Endothelial cell of umbilical vein (primary cell): Measurements from ENCODE around the gene RHBDD3.

Experiments used
- CTCF ChIP-seq, 2 donors: IDR thresholded peaks; 1 replicate in 1 of 2; 2 replicates in 1 of 2; pipeline ENCODE4 v1.5.1; 2011; ENCODE audit warnings: low read length in 2 of 2, mild to moderate bottlenecking in 2 of 2, moderate library complexity in 2 of 2, control low read depth in 1 of 2, inconsistent platforms in 1 of 2, low read depth in 1 of 2; ENCODE audit not compliant: insufficient read depth in 1 of 2; ENCODE audit errors: extremely low read depth in 1 of 2
- EZH2 ChIP-seq: IDR thresholded peaks from 2 replicates; pipeline ENCODE4 v1.6.1; 2012; ENCODE audit warnings: borderline replicate concordance, low read depth, mild to moderate bottlenecking, moderate library complexity, low read length, inconsistent platforms; ENCODE audit not compliant: severe bottlenecking
- MAX ChIP-seq: IDR thresholded peaks from 2 replicates; pipeline ENCODE4 v1.6.1; 2011; ENCODE audit not compliant: insufficient read depth, insufficient read length

- TF ChIP-seq CTCF (IDR thresholded peaks at IDR 0.05; ENCODE audit: extremely low read depth in 1 of 2, insufficient read depth in 1 of 2, low read depth in 1 of 2, low read length in 2 of 2) (no peak), EZH2 (no peak), MAX (no peak)
Observed at GRCh38 chr22:29213493-29213892, 54.3 kb downstream of the RHBDD3 start.
